ENCODE measurements around the gene OR8H2.
"Not testable (repeated sequence)": the region's sequence is repeated elsewhere in the genome, so short reads cannot be mapped to it uniquely, and the experiment has no call there.

OR8H2 gene, protein sequence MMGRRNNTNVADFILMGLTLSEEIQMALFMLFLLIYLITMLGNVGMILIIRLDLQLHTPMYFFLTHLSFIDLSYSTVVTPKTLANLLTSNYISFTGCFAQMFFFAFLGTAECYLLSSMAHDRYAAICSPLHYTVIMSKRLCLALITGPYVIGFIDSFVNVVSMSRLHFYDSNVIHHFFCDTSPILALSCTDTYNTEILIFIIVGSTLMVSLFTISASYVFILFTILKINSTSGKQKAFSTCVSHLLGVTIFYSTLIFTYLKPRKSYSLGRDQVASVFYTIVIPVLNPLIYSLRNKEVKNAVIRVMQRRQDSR

DNA sequence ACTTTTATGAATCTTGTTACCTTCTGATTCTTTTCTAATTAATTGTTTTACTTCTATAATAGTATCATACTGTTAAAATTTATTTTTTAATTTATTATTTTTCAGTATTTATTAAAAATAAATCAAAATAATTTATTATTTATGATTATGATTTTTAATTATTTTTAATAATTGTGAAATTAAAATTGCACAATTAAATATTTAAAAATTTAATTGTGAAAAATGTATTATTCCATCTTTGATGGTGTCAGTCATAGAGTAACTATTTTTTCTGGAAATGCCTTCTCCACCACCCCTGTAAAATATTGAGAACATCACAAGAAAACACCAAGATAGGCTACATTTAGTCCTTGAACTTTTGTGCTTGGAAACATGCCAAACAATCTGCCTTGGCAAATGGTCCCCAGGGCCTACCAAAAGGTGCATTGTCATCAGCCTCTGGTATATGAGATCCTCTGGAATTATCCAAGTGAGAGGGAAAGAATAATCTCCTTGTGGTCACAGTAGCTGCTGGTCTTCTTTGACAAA lies at the start of gene OR8H2:
Gene OR8H2, plus strand, starts transcription at position 478 of the 528 bp plus-strand sequence. CDS start 1,356 bp downstream, outside the sequence.
- no peak for DNase-seq

DNA sequence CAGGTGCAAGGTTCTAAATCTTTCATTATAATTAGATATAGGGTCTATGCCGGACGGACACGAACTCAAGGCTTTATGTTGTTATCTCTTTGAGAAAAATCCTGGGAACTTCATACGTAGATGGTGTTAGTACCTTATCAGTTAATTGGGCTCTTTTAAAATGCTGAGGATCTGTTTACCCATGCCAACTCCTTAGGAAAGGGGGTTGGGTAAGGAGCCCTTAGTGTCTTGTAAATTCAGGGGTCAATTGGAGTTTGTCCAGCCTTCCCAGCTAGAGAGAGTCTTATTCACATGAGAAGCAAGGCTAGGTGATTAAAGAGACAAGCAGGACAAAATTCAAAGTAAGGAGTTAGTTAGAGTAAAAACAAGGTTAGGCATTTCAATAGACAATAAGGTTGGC lies 47.1 kb upstream of the OR8H2 start:
- DNase-seq: not testable (repeated sequence)

DNA sequence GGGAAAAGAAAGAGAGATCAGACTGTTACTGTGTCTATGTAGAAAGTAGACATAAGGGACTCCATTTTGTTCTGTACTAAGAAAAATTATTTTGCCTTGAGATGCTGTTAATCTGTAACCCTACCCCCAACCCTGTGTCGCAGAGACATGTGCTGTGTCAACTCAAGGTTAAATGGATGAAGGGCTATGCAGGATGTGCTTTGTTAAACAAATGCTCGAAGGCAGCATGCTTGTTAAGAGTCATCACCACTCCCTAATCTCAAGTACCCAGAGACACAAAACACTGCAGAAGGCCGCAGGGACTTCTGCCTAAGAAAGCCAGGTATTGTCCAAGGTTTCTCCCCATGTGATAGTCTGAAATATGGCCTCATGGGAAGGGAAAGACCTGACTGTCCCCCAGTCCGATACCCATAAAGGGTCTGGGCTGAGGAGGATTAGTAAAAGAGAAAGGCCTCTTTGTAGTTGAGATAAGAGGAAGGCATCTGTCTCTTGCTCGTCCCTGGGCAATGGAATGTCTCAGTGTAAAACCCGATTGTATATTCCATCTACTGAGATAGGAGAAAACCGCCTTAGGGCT lies 45.7 kb upstream of the OR8H2 start:
- not testable (repeated sequence) for DNase-seq

- DNase-seq: not testable (repeated sequence)
Observed at GRCh38 chr11:56058260-56058780, 45.2 kb upstream of the OR8H2 start.

DNA sequence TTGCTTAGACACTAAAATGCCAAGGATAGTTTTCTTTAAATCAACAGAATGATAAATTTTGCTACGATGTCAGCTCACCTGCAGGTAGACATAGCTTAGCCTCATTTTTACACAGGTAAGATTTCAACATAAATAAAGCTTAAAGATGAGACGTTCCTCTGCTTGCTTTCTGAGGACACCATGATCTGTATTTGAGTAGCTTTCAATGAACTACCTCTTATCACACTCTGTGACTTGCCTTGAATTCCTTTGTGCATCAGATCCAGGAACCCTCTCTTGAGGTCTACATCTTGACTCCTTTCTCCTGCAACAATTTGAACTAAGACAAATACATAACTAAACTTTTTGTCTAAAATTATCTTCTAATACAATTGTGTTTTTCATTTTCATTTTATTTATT lies 36.5 kb upstream of the OR8H2 start:
- DNase-seq: no peak

GRCh38 chr11:56089697-56090096 lies 13.8 kb upstream of the OR8H2 start:
- no peak for DNase-seq

- DNase-seq: no peak
Observed at GRCh38 chr11:56093008-56093407, 10.5 kb upstream of the OR8H2 start, which contains the start of gene OR8I2. TSS of gene OR8I2 (plus strand) at chr11:56093308. CDS start at chr11:56093308, 0 bp downstream.

DNA sequence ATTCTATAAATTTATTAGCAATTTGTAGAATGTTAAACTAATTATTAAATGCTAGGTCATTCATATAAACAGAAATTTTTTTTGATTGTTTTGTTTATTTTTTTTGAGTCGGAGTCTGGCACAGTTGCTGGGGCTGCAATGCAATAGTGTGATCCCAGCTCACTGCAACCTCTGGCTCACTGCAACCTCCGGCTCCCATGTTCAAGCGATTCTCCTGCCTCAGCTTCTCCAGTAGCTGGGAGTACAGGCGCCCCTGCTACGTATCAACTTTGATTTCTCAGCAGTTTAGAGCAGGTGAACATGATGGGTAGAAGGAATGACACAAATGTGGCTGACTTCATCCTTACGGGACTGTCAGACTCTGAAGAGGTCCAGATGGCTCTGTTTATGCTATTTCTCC lies 18.6 kb downstream of the OR8H2 start, which contains the start of gene OR8H3:
Gene OR8H3, plus strand, starts transcription at position 301 of the 400 bp plus-strand sequence. Its CDS starts 0 bp downstream, at position 301.
- DNase-seq: no peak

GRCh38 chr11:56140151-56140661 lies 36.7 kb downstream of the OR8H2 start, which contains the start of gene OR8J3:
TSS of gene OR8J3 (minus strand) at chr11:56140201. CDS start at chr11:56137718, 2,483 bp downstream.
- DNase-seq: no peak

DNA sequence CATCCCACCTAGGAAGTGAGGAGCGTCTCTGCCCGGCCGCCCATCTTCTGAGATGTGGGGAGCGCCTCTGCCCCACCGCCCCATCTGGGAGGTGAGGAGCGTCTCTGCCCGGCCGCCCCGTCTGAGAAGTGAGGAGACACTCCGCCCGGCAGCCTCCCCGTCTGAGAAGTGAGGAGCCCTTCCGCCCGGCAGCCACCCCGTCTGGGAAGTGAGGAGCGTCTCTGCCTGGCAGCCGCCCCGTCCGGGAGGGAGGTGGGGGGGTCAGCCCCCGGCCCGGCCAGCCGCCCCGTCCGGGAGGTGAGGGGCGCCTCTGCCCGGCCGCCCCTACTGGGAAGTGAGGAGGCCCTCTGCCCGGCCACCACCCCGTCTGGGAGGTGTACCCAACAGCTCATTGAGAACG lies 40.2 kb downstream of the OR8H2 start:
- DNase-seq: not testable (repeated sequence)

- no peak for DNase-seq
Observed at GRCh38 chr11:56151376-56151775, 47.9 kb downstream of the OR8H2 start.

GRCh38 chr11:56152333-56152732 lies 48.8 kb downstream of the OR8H2 start:
- DNase-seq: no peak

Measured in NCI-H524 (cell line).